Ishikawa (cell line): Measurements from ENCODE around the gene COL18A1.
A peak's percentile ranks its signal among the peaks of the same experiment; 100 is the strongest.

Source experiments
- CEBPB ChIP-seq: IDR thresholded peaks from 2 replicates; pipeline ENCODE4 v1.6.1; 2012
- CREB1 ChIP-seq: IDR thresholded peaks from 2 replicates; pipeline ENCODE4 v1.6.1; 2012; ENCODE audit warnings: low read depth
- EGR1 ChIP-seq: IDR thresholded peaks from 2 replicates; pipeline ENCODE4 v1.6.1; 2012
- EP300 ChIP-seq: IDR thresholded peaks from 2 replicates; pipeline ENCODE4 v1.6.1; 2012; ENCODE audit warnings: borderline replicate concordance
- FOXM1 ChIP-seq: IDR thresholded peaks from 2 replicates; pipeline ENCODE4 v1.6.1; 2012; ENCODE audit warnings: low read depth, borderline replicate concordance
- RAD21 ChIP-seq: IDR thresholded peaks from 2 replicates; pipeline ENCODE4 v1.6.1; 2012; ENCODE audit warnings: low read depth
- REST ChIP-seq: IDR thresholded peaks from 2 replicates; pipeline ENCODE4 v1.6.1; 2012; ENCODE audit warnings: low read depth, mild to moderate bottlenecking
- TAF1 ChIP-seq: IDR thresholded peaks from 2 replicates; pipeline ENCODE4 v1.6.1; 2012; ENCODE audit warnings: low read depth, mild to moderate bottlenecking
- TCF12 ChIP-seq: IDR thresholded peaks from 2 replicates; pipeline ENCODE4 v1.6.1; 2012; ENCODE audit warnings: low read depth
- USF1 ChIP-seq: IDR thresholded peaks from 2 replicates; pipeline ENCODE4 v1.6.1; 2012
- YY1 ChIP-seq: IDR thresholded peaks from 2 replicates; pipeline ENCODE4 v1.6.1; 2012; ENCODE audit warnings: low read depth
- ZBTB7A ChIP-seq: IDR thresholded peaks from 2 replicates; pipeline ENCODE4 v1.6.1; 2012; ENCODE audit warnings: low read depth
- TF ChIP-seq, protein P1 (sequence below): IDR thresholded peaks from 2 replicates; pipeline ENCODE4 v1.6.1; 2012

- 0 out of 2 replicates have a peak, but pooled peaks have one; percentile 13 for TF ChIP-seq FOXM1
- TF ChIP-seq CREB1 = no peak
- TF ChIP-seq TCF12 = no peak
- TF ChIP-seq USF1 = no peak
- TF ChIP-seq, protein P1, sequence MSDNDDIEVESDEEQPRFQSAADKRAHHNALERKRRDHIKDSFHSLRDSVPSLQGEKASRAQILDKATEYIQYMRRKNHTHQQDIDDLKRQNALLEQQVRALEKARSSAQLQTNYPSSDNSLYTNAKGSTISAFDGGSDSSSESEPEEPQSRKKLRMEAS = no peak
- no peak for TF ChIP-seq TAF1
- TF ChIP-seq YY1 = no peak
- 0 out of 2 replicates have a peak, but pooled peaks have one; percentile 16 for TF ChIP-seq EP300
- no peak for TF ChIP-seq REST
- TF ChIP-seq RAD21 = no peak
- TF ChIP-seq EGR1 = no peak
- TF ChIP-seq CEBPB = peak; percentile 76
- no peak for TF ChIP-seq ZBTB7A
Measured at GRCh38 chr21:45517249-45518065, 112.5 kb downstream of the COL18A1 start.
